ENCODE results near the gene RNF113B. TPM values are rescaled to one million over a fixed set of nuclear protein-coding genes. Genes with fewer than 3 reads are reported as not detected.

RNF113B gene
- total and polyA plus RNA-seq, 2 of the 13 experiments (the other 11 are each of a cell fraction or from before 2014, with no cell fraction given): not detected

DNA sequence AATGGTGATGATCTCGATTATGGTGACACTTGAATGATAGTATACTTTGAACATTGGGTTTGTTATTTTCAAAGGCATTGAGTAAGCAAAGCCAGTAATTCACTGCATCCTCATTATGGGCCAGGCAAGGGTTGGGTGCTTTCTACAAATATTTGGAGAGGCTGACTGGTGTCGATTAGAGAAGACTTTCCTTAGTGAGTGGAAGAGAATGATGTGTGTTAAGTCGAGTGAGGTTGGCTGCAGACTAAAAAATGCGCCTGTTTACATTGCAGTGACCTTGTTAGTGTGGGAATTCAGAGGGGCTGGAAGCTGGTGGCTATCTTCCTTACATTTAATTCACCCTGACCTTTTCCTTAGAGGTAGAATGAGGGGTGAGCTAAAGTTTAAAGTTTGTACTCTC lies 22.4 kb upstream of the RNF113B start (continued):
- TF ChIP-seq, protein P1, sequence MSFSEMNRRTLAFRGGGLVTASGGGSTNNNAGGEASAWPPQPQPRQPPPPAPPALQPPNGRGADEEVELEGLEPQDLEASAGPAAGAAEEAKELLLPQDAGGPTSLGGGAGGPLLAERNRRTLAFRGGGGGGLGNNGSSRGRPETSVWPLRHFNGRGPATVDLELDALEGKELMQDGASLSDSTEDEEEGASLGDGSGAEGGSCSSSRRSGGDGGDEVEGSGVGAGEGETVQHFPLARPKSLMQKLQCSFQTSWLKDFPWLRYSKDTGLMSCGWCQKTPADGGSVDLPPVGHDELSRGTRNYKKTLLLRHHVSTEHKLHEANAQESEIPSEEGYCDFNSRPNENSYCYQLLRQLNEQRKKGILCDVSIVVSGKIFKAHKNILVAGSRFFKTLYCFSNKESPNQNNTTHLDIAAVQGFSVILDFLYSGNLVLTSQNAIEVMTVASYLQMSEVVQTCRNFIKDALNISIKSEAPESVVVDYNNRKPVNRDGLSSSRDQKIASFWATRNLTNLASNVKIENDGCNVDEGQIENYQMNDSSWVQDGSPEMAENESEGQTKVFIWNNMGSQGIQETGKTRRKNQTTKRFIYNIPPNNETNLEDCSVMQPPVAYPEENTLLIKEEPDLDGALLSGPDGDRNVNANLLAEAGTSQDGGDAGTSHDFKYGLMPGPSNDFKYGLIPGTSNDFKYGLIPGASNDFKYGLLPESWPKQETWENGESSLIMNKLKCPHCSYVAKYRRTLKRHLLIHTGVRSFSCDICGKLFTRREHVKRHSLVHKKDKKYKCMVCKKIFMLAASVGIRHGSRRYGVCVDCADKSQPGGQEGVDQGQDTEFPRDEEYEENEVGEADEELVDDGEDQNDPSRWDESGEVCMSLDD (CRISPR knock-in tag; IDR thresholded peaks at IDR 0.05; ENCODE audit: borderline replicate concordance): no peak
- TF ChIP-seq ZNF33A (CRISPR knock-in tag; IDR thresholded peaks at IDR 0.05; ENCODE audit: borderline replicate concordance) (no peak), ZNF709 (CRISPR knock-in tag; IDR thresholded peaks at IDR 0.05) (no peak), ZMYM3 (CRISPR knock-in tag; IDR thresholded peaks at IDR 0.05) (no peak), FOXM1 (CRISPR knock-in tag; IDR thresholded peaks at IDR 0.05) (no peak), POLR2AphosphoS2 (IDR thresholded peaks at IDR 0.05; ENCODE audit: low read depth, low read length) (no peak), KDM5A (IDR thresholded peaks at IDR 0.05; ENCODE audit: borderline replicate concordance, low read length) (no peak), ZFP1 (CRISPR knock-in tag; IDR thresholded peaks at IDR 0.05) (no peak), TSC22D2 (CRISPR knock-in tag; IDR thresholded peaks at IDR 0.05; ENCODE audit: borderline replicate concordance) (no peak), ZSCAN9 (CRISPR knock-in tag; IDR thresholded peaks at IDR 0.05; ENCODE audit: borderline replicate concordance) (no peak), SSRP1 (CRISPR knock-in tag; IDR thresholded peaks at IDR 0.05) (peak; percentile 90), STAG1 (CRISPR knock-in tag; IDR thresholded peaks at IDR 0.05) (0 out of 2 replicates have a peak, but pooled peaks have one; percentile 8), SRSF4 (IDR thresholded peaks at IDR 0.05; ENCODE audit: low read depth, low read length, poor library complexity, severe bottlenecking) (no peak), NCOR1 (IDR thresholded peaks at IDR 0.05; ENCODE audit: borderline replicate concordance, low read length) (no peak), ZNF460 (CRISPR knock-in tag; IDR thresholded peaks at IDR 0.05; ENCODE audit: borderline replicate concordance) (no peak), ZNF530 (CRISPR knock-in tag; IDR thresholded peaks at IDR 0.05; ENCODE audit: low read depth) (no peak), PAXIP1 (CRISPR knock-in tag; conservative IDR thresholded peaks at IDR 0.05) (peak; percentile 56), RARA (CRISPR knock-in tag; IDR thresholded peaks at IDR 0.05) (peak; percentile 86), FOSL2 (CRISPR knock-in tag; IDR thresholded peaks at IDR 0.05) (peak; percentile 54), ZSCAN22 (CRISPR knock-in tag; IDR thresholded peaks at IDR 0.05) (no peak), ISL2 (CRISPR knock-in tag; IDR thresholded peaks at IDR 0.05) (peak; percentile 67), NR2F2 (IDR thresholded peaks at IDR 0.05; ENCODE audit: borderline replicate concordance, low read depth) (peak; percentile 52; the same call in 1 of the 2 replicates), ZNF644 (CRISPR knock-in tag; IDR thresholded peaks at IDR 0.05; ENCODE audit: low read depth) (peak; percentile 50; the same call in 1 of the 2 replicates), ZNF891 (CRISPR knock-in tag; IDR thresholded peaks at IDR 0.05) (no peak)
- TF ChIP-seq, protein P2, sequence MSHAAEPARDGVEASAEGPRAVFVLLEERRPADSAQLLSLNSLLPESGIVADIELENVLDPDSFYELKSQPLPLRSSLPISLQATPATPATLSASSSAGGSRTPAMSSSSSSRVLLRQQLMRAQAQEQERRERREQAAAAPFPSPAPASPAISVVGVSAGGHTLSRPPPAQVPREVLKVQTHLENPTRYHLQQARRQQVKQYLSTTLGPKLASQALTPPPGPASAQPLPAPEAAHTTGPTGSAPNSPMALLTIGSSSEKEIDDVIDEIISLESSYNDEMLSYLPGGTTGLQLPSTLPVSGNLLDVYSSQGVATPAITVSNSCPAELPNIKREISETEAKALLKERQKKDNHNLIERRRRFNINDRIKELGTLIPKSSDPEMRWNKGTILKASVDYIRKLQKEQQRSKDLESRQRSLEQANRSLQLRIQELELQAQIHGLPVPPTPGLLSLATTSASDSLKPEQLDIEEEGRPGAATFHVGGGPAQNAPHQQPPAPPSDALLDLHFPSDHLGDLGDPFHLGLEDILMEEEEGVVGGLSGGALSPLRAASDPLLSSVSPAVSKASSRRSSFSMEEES (CRISPR knock-in tag; IDR thresholded peaks at IDR 0.05): no peak
